SU-DHL-6 (cell line): ENCODE results near the gene SRGAP3.

Experiments
- H2AFZ ChIP-seq: fragments of 200-600 bp; sonication (generic); 2 replicates; pipeline ENCODE4 v1.6.1; 2014; ENCODE audit warnings: low read depth, mild to moderate bottlenecking, moderate library complexity, mixed read lengths, antibody characterized with exemption, low read length; ENCODE audit not compliant: severe bottlenecking
- H3F3A ChIP-seq: fragments of 200-600 bp; shearing (Covaris generic); 2 replicates; pipeline ENCODE4 v1.6.0; 2016; ENCODE audit warnings: antibody characterized with exemption, mild to moderate bottlenecking; ENCODE audit not compliant: insufficient read depth
- H3K27ac ChIP-seq: fragments of 200-600 bp; sonication (generic); 2 replicates; pipeline ENCODE4 v1.5.1; 2016; ENCODE audit warnings: low read depth, mild to moderate bottlenecking, low read length, moderate library complexity, mixed read lengths
- H3K27me3 ChIP-seq: fragments of 200-600 bp; sonication (generic), shearing (Covaris generic); 2 replicates; pipeline ENCODE4 v1.6.0; 2014; ENCODE audit warnings: mild to moderate bottlenecking, low read length
- H3K36me3 ChIP-seq: fragments of 200-600 bp; sonication (generic); 2 replicates; pipeline ENCODE4 v1.6.1; 2014; ENCODE audit warnings: mild to moderate bottlenecking, low read length, mixed read lengths
- H3K4me2 ChIP-seq: fragments of 300-600, 200-600 bp; shearing (Covaris generic), sonication (generic); 2 replicates; pipeline ENCODE4 v1.6.0; 2014; ENCODE audit warnings: low read length, low read depth, mild to moderate bottlenecking; ENCODE audit not compliant: poor library complexity, severe bottlenecking
- H3K4me3 ChIP-seq: fragments of 200-600 bp; sonication (generic); 2 replicates; pipeline ENCODE4 v1.5.1; 2014; ENCODE audit warnings: antibody characterized with exemption, low read length, mild to moderate bottlenecking, mixed read lengths; ENCODE audit not compliant: insufficient read depth, poor library complexity, severe bottlenecking
- H3K79me2 ChIP-seq: fragments of 200-600 bp; sonication (generic); 2 replicates; pipeline ENCODE4 v1.6.1; 2014; ENCODE audit warnings: mild to moderate bottlenecking, low read length, moderate library complexity; ENCODE audit not compliant: insufficient read depth
- H3K9ac ChIP-seq: fragments of 200-600 bp; sonication (generic); 2 replicates; pipeline ENCODE4 v1.7.0; 2014; ENCODE audit warnings: mild to moderate bottlenecking, low read length
- H3K9me2 ChIP-seq: fragments of 200-600 bp; sonication (generic); replicated peaks from 2 replicates; pipeline ENCODE4 v1.6.1; 2014; ENCODE audit warnings: low read length; ENCODE audit not compliant: insufficient read depth
- H3K9me3 ChIP-seq: fragments of 200-600 bp; sonication (generic); 2 replicates; pipeline ENCODE4 v1.6.1; 2014; ENCODE audit warnings: low read length, mixed read lengths; ENCODE audit not compliant: insufficient read depth
- H4K20me1 ChIP-seq: fragments of 200-600 bp; sonication (generic); 2 replicates; pipeline ENCODE4 v1.6.1; 2014; ENCODE audit warnings: low read depth, mild to moderate bottlenecking, antibody characterized with exemption, low read length, moderate library complexity, mixed read lengths
- CTCF ChIP-seq: fragments of 200-600 bp; sonication (generic); IDR thresholded peaks from one replicate; pipeline ENCODE4 v1.5.1; 2017; ENCODE audit warnings: antibody characterized with exemption, mild to moderate bottlenecking, low read length, moderate library complexity; ENCODE audit not compliant: insufficient read depth, poor library complexity, severe bottlenecking
- EZH2phosphoT487 ChIP-seq: fragments of 200-600 bp; sonication (generic), shearing (Covaris generic); conservative IDR thresholded peaks from 2 replicates; pipeline ENCODE4 v1.6.1; 2018; ENCODE audit warnings: mild to moderate bottlenecking, antibody characterized with exemption, low read length, moderate library complexity, mixed read lengths

The SRGAP3 gene

GRCh38 chr3:9033867-9034266 lies 215.6 kb downstream of the SRGAP3 start:
- no peak overlapping the region for H3K4me3 ChIP-seq
- H4K20me1 ChIP-seq: no peaks in the 10 kb centered on the region
- H3K4me2 ChIP-seq: no peak overlapping the region
- TF ChIP-seq EZH2phosphoT487: no peak
- TF ChIP-seq CTCF: no peak
- H3K9me2 ChIP-seq: no peaks in the 10 kb centered on the region
- no peaks in the 10 kb centered on the region for H3K36me3 ChIP-seq
- no peaks in the 10 kb centered on the region for H3F3A ChIP-seq
- H3K27ac ChIP-seq: no peak overlapping the region
- H2AFZ ChIP-seq: no peak overlapping the region
- H3K9me3 ChIP-seq: no peaks in the 10 kb centered on the region
- H3K79me2 ChIP-seq: no peaks in the 10 kb centered on the region
- H3K9ac ChIP-seq: no peak overlapping the region
- H3K27me3 ChIP-seq: no peaks in the 10 kb centered on the region

DNA sequence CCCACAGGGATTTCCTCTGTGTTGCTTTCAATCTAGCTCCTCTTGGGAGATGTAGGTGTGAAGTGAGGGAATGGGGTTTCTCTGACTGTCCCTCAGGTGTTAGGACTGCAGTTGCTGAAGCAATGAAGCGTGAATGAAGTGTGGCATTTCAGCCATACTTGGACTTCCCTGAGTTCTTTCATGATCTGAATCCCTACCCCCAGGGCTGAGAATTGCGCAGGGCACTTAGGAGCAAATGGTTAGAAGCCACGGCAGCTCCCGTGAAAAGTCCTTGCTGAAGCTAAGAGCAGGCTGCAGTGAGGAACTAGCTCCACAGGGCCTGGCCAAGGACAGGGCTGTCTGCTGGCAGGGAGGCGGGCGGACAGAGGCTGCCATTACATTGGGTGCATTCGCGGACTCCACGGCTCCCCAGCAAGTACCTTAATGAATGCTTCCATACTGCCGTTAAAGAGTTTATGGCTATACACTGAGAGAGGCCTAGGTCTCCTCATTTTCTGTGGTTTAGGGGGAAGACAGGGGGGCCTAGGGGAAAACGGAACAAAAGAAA lies 217.1 kb downstream of the SRGAP3 start:
- Histone ChIP-seq H3K36me3 (no peaks in the 10 kb centered on the region), H2AFZ (no peak overlapping the region), H4K20me1 (no peaks in the 10 kb centered on the region), H3K79me2 (no peaks in the 10 kb centered on the region), H3K27ac (no peak overlapping the region), H3K9me3 (no peaks in the 10 kb centered on the region), H3F3A (no peaks in the 10 kb centered on the region), H3K4me2 (no peak overlapping the region), H3K4me3 (no peak overlapping the region), H3K9me2 (no peaks in the 10 kb centered on the region), H3K27me3 (no peaks in the 10 kb centered on the region), H3K9ac (no peak overlapping the region)
- TF ChIP-seq EZH2phosphoT487: no peak
- TF ChIP-seq CTCF: no peak

DNA sequence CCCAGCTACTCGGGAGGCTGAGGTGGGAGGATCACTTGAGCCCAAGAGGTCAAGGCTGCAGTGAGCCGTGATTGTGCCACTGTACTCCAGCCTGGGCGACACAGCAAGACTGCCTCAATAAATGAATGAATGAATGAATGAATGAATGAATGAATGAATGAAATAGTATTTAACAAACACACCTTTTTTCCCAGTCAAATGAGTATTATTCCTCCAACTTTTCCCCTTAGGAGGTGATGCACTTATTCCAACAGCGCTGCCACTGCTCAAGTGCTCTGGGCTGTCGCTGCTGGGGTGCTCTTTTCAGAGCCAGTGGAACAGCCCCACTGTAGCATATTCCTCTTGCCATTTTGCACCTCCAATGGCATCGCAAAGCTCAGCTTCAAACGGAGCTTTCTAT lies 219.4 kb downstream of the SRGAP3 start:
- Histone ChIP-seq H2AFZ (no peak overlapping the region), H3K27me3 (no peaks in the 10 kb centered on the region), H3K36me3 (no peaks in the 10 kb centered on the region), H3K4me3 (no peak overlapping the region), H3K9me2 (no peaks in the 10 kb centered on the region), H3K79me2 (no peaks in the 10 kb centered on the region), H3K4me2 (no peak overlapping the region), H3K9ac (no peak overlapping the region), H3F3A (no peaks in the 10 kb centered on the region), H4K20me1 (no peaks in the 10 kb centered on the region), H3K9me3 (no peaks in the 10 kb centered on the region), H3K27ac (no peak overlapping the region)
- no peak for TF ChIP-seq EZH2phosphoT487
- no peak for TF ChIP-seq CTCF
